ENCODE measurements around the gene AMPD1. TPM values are rescaled to one million over a fixed set of nuclear protein-coding genes. Genes with fewer than 3 reads are reported as not detected.

The AMPD1 gene
- total and polyA plus RNA-seq, 2 of the 13 experiments (the other 11 are each of a cell fraction or from before 2014, with no cell fraction given): not detected

DNA sequence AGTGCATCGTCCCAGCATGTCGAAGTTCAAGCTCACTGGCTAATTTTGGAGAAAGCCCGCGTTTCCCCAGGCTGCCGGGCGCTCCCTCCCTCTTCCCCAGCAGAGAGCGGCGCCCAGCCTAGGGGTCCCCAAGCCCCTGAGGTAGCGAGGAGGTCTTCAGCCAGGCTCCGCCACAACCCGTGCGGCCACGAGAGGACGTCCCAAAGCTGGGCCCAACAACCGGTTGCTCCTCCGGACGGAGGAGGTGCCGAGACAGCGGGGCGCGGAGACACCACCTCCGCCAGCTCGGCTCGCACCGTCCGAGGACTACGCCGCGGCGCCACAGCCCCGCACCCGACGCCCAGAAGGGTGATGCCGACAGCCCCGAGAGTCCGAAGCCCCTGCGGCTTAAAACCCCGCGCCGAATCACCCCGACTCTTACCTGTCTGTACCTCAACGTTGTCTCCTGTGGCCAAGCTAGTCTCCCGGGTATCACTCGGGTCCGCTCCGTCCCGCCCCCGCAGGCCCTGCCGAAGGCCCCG, 25.7 kb downstream of the AMPD1 start, which contains the start of gene DENND2C (continued):
- peak; percentile 47; the same call in 1 of the 2 replicates for TF ChIP-seq ZBTB7A (CRISPR knock-in tag; IDR thresholded peaks at IDR 0.05)
- TF ChIP-seq SP2 (CRISPR knock-in tag; IDR thresholded peaks at IDR 0.05): no peak
- no peak for TF ChIP-seq MXD4 (CRISPR knock-in tag; IDR thresholded peaks at IDR 0.05)
- TF ChIP-seq, protein P1, sequence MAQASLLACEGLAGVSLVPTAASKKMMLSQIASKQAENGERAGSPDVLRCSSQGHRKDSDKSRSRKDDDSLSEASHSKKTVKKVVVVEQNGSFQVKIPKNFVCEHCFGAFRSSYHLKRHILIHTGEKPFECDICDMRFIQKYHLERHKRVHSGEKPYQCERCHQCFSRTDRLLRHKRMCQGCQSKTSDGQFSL (CRISPR knock-in tag; IDR thresholded peaks at IDR 0.05): no peak
- TF ChIP-seq, protein P2, sequence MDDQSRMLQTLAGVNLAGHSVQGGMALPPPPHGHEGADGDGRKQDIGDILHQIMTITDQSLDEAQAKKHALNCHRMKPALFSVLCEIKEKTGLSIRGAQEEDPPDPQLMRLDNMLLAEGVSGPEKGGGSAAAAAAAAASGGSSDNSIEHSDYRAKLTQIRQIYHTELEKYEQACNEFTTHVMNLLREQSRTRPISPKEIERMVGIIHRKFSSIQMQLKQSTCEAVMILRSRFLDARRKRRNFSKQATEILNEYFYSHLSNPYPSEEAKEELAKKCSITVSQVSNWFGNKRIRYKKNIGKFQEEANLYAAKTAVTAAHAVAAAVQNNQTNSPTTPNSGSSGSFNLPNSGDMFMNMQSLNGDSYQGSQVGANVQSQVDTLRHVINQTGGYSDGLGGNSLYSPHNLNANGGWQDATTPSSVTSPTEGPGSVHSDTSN (CRISPR knock-in tag; IDR thresholded peaks at IDR 0.05; ENCODE audit: borderline replicate concordance): no peak
- TF ChIP-seq, protein P3, sequence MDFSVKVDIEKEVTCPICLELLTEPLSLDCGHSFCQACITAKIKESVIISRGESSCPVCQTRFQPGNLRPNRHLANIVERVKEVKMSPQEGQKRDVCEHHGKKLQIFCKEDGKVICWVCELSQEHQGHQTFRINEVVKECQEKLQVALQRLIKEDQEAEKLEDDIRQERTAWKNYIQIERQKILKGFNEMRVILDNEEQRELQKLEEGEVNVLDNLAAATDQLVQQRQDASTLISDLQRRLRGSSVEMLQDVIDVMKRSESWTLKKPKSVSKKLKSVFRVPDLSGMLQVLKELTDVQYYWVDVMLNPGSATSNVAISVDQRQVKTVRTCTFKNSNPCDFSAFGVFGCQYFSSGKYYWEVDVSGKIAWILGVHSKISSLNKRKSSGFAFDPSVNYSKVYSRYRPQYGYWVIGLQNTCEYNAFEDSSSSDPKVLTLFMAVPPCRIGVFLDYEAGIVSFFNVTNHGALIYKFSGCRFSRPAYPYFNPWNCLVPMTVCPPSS (IDR thresholded peaks at IDR 0.05): no peak
- TF ChIP-seq, protein P4, sequence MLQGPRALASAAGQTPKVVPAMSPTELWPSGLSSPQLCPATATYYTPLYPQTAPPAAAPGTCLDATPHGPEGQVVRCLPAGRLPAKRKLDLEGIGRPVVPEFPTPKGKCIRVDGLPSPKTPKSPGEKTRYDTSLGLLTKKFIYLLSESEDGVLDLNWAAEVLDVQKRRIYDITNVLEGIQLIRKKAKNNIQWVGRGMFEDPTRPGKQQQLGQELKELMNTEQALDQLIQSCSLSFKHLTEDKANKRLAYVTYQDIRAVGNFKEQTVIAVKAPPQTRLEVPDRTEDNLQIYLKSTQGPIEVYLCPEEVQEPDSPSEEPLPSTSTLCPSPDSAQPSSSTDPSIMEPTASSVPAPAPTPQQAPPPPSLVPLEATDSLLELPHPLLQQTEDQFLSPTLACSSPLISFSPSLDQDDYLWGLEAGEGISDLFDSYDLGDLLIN (CRISPR knock-in tag; IDR thresholded peaks at IDR 0.05; ENCODE audit: borderline replicate concordance): no peak
- TF ChIP-seq RARG (CRISPR knock-in tag; IDR thresholded peaks at IDR 0.05; ENCODE audit: low read depth): no peak
- TF ChIP-seq ZNF891 (CRISPR knock-in tag; IDR thresholded peaks at IDR 0.05): no peak; the same call in 1 of the 2 replicates
- no peak for TF ChIP-seq SRY (CRISPR knock-in tag; IDR thresholded peaks at IDR 0.05)
- 0 out of 2 replicates have a peak, but pooled peaks have one; percentile 46 for TF ChIP-seq ZNF563 (CRISPR knock-in tag; IDR thresholded peaks at IDR 0.05)
- TF ChIP-seq, protein P5, sequence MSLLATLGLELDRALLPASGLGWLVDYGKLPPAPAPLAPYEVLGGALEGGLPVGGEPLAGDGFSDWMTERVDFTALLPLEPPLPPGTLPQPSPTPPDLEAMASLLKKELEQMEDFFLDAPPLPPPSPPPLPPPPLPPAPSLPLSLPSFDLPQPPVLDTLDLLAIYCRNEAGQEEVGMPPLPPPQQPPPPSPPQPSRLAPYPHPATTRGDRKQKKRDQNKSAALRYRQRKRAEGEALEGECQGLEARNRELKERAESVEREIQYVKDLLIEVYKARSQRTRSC (CRISPR knock-in tag; IDR thresholded peaks at IDR 0.05; ENCODE audit: low read depth): no peak
- TF ChIP-seq, protein P6, sequence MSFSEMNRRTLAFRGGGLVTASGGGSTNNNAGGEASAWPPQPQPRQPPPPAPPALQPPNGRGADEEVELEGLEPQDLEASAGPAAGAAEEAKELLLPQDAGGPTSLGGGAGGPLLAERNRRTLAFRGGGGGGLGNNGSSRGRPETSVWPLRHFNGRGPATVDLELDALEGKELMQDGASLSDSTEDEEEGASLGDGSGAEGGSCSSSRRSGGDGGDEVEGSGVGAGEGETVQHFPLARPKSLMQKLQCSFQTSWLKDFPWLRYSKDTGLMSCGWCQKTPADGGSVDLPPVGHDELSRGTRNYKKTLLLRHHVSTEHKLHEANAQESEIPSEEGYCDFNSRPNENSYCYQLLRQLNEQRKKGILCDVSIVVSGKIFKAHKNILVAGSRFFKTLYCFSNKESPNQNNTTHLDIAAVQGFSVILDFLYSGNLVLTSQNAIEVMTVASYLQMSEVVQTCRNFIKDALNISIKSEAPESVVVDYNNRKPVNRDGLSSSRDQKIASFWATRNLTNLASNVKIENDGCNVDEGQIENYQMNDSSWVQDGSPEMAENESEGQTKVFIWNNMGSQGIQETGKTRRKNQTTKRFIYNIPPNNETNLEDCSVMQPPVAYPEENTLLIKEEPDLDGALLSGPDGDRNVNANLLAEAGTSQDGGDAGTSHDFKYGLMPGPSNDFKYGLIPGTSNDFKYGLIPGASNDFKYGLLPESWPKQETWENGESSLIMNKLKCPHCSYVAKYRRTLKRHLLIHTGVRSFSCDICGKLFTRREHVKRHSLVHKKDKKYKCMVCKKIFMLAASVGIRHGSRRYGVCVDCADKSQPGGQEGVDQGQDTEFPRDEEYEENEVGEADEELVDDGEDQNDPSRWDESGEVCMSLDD (CRISPR knock-in tag; IDR thresholded peaks at IDR 0.05; ENCODE audit: borderline replicate concordance): no peak
- no peak for TF ChIP-seq ZNF264 (CRISPR knock-in tag; IDR thresholded peaks at IDR 0.05)
- TF ChIP-seq MAZ (IDR thresholded peaks at IDR 0.05; ENCODE audit: borderline replicate concordance, low read depth, low read length): no peak
- TF ChIP-seq MAZ (CRISPR knock-in tag; IDR thresholded peaks at IDR 0.05; ENCODE audit: low read depth): peak; percentile 32
- TF ChIP-seq, protein P7, sequence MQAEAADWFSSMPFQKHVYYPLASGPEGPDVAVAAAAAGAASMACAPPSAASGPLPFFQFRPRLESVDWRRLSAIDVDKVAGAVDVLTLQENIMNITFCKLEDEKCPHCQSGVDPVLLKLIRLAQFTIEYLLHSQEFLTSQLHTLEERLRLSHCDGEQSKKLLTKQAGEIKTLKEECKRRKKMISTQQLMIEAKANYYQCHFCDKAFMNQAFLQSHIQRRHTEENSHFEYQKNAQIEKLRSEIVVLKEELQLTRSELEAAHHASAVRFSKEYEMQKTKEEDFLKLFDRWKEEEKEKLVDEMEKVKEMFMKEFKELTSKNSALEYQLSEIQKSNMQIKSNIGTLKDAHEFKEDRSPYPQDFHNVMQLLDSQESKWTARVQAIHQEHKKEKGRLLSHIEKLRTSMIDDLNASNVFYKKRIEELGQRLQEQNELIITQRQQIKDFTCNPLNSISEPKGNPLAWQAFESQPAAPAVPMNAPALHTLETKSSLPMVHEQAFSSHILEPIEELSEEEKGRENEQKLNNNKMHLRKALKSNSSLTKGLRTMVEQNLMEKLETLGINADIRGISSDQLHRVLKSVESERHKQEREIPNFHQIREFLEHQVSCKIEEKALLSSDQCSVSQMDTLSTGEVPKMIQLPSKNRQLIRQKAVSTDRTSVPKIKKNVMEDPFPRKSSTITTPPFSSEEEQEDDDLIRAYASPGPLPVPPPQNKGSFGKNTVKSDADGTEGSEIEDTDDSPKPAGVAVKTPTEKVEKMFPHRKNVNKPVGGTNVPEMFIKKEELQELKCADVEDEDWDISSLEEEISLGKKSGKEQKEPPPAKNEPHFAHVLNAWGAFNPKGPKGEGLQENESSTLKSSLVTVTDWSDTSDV (CRISPR knock-in tag; IDR thresholded peaks at IDR 0.05): no peak
- no peak for TF ChIP-seq ZNF775 (CRISPR knock-in tag; IDR thresholded peaks at IDR 0.05; ENCODE audit: borderline replicate concordance)
- TF ChIP-seq ZMAT3 (CRISPR knock-in tag; conservative IDR thresholded peaks at IDR 0.05): no peak
